ENCODE measurements around the gene LDLRAD4.
"Not testable (repeated sequence)": the region's sequence is repeated elsewhere in the genome, so short reads cannot be mapped to it uniquely, and the experiment has no call there.

Gene LDLRAD4

GRCh38 chr18:13331846-13332245 lies 113.3 kb downstream of the LDLRAD4 start:
- no peak for TF ChIP-seq CTCF (IDR thresholded peaks at IDR 0.05; ENCODE audit: low read depth, low read length)

GRCh38 chr18:13332874-13333273 lies 114.3 kb downstream of the LDLRAD4 start:
- DNase-seq (ENCODE audit: extremely low read depth, low read depth) = no peak
- no peak for TF ChIP-seq CTCF (IDR thresholded peaks at IDR 0.05; ENCODE audit: low read depth, low read length)

More at GRCh38 chr18:13331846-13332245, 113.3 kb downstream of the LDLRAD4 start:
- no peak for DNase-seq (ENCODE audit: extremely low read depth, low read depth)

GRCh38 chr18:13335903-13336302 lies 117.3 kb downstream of the LDLRAD4 start:
- no peak for TF ChIP-seq CTCF (IDR thresholded peaks at IDR 0.05; ENCODE audit: low read depth, low read length)
- no peak for DNase-seq (ENCODE audit: extremely low read depth, low read depth)

- no peak for DNase-seq (ENCODE audit: extremely low read depth, low read depth)
- no peak for TF ChIP-seq CTCF (IDR thresholded peaks at IDR 0.05; ENCODE audit: low read depth, low read length)
Observed at GRCh38 chr18:13336841-13337240, 118.3 kb downstream of the LDLRAD4 start.

- DNase-seq (ENCODE audit: extremely low read depth, low read depth) = no peak
- TF ChIP-seq CTCF (IDR thresholded peaks at IDR 0.05; ENCODE audit: low read depth, low read length) = no peak
Observed at GRCh38 chr18:13337369-13337768, 118.8 kb downstream of the LDLRAD4 start.

- DNase-seq (ENCODE audit: extremely low read depth, low read depth) = no peak
- no peak for TF ChIP-seq CTCF (IDR thresholded peaks at IDR 0.05; ENCODE audit: low read depth, low read length)
Observed at GRCh38 chr18:13338318-13338717, 119.8 kb downstream of the LDLRAD4 start.

- no peak for DNase-seq (ENCODE audit: extremely low read depth, low read depth)
- no peak for TF ChIP-seq CTCF (IDR thresholded peaks at IDR 0.05; ENCODE audit: low read depth, low read length)
Observed at GRCh38 chr18:13339653-13340052, 121.1 kb downstream of the LDLRAD4 start.

- not testable (repeated sequence) for DNase-seq (ENCODE audit: extremely low read depth, low read depth)
Observed at GRCh38 chr18:13346449-13346848, 127.9 kb downstream of the LDLRAD4 start.
